GM18951 (cell line): Measurements from ENCODE around the gene UGT1A8.
"Not testable (repeated sequence)": the region's sequence is repeated elsewhere in the genome, so short reads cannot be mapped to it uniquely, and the experiment has no call there.

ENCODE experiments used
- POLR2A ChIP-seq: IDR thresholded peaks from 4 replicates; pipeline ENCODE4 v1.6.1; 2011; ENCODE audit warnings: mild to moderate bottlenecking; ENCODE audit not compliant: insufficient read length, insufficient read depth; ENCODE audit errors: extremely low read depth
- in situ Hi-C: fragments of 300-500 bp; cut with MboI; formaldehyde crosslinking; loops from one replicate; pipeline ENCODE4 v1.12.0; 2022; ENCODE audit warnings: low sequenced_read_pairs, mixed read lengths, inconsistent platforms; ENCODE audit not compliant: unreplicated experiment

Gene UGT1A8

DNA sequence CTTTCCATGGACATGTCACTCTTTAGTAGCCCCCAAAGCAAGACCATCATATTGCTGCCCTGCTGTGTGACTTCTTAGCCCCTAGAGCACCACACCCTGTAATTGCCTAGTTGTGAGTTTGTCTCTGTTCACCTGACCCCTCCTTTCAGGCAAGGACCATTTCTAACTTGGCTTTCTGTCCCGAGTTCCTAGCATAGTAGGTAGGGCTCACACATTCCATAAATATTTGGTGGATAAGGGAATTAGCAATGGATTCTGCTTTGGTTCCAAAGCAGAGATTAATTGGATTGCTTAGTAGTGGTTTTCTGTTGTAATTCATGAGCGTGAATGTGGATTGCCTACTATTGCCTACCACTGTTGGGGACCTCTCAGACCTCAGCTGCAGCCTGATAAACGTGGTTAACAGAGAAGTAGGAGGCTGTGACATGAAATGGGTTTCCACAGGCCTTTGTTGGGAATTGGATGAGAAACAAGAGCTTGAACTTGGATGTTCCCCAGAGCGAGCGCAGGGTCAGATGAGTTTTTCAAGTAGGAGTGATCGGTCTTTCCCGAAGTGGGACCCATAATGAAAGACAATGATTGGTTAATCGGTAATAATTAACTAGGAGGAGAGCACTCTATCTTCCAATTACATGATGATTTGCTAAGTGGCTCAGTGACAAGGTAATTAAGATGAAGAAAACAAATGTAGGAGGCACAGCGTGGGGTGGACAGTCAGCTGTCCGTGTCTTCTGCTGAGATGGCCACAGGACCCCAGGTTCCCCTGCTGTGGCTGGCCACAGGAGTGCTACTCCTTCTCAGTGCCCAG, 129.2 kb downstream of the UGT1A8 start:
- no peak for TF ChIP-seq POLR2A
- in situ Hi-C loops = no loop called here

DNA sequence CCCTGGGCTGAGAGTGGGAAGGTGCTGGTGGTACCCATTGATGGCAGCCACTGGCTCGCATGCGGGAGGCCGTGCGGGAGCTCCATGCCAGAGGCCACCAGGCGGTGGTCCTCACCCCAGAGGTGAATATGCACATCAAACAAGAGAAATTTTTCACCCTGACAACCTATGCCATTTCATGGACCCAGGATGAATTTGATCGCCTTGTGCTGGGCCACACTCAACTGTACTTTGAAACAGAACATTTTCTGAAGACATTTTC, 129.8 kb downstream of the UGT1A8 start:
- in situ Hi-C loops = no loop called here
- no peak for TF ChIP-seq POLR2A

DNA sequence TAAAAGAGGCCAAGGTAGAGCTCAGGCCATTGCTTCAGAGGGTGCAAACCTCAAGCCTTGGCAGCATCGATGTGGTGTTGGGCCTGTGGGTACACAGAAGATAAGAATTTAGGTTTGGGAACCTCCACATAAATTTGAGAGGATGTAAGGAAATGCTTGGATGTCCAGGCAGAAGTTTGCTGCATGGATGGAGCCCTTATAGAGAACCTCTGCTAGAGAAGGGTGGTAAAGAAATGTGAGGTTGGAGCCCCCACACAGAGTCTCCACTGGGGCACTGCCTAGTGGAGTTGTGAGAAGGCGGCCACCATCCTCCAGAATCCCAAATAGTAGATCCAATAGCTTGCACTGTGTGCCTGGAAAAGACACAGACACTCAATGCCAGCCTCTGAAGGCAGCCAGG, 133.3 kb downstream of the UGT1A8 start:
- in situ Hi-C loops = not testable (repeated sequence)

DNA sequence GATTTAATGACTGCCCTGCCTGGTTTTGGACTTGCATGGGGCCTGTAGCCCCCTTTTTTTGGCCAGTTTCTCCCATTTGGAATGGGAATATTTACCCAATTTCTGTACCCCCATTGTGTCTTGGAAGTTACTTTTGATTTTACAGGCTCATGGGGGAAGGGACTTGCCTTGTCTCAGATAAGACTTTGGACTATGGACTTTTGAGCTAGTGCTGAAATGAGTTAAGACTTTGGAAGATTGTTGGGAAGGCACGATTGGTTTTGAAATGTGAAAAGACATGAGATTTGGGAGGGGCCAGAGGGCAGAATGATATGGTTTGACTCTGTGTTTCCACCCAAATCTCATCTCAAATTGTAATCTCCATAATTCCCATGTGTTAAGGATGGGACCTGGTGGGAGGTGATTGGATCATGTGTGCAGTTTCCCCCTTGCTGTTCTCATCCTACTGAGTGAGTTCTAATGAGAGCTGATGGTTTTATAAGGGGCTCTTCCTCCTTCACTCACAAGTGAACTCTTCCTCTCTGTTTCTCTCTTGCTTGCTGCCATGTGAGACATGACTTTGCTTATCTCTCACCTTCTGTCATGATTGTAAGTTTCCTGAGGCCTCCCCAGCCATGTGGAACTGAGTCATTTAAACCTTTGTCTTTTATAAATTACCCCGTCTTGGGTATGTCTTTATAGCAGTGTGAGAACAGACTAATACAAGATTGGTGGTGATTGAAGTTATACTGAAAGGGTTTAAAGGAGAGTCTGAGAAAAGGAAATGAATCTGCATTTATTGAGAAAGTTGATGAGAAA, 134.0 kb downstream of the UGT1A8 start:
- in situ Hi-C loops = not testable (repeated sequence)

DNA sequence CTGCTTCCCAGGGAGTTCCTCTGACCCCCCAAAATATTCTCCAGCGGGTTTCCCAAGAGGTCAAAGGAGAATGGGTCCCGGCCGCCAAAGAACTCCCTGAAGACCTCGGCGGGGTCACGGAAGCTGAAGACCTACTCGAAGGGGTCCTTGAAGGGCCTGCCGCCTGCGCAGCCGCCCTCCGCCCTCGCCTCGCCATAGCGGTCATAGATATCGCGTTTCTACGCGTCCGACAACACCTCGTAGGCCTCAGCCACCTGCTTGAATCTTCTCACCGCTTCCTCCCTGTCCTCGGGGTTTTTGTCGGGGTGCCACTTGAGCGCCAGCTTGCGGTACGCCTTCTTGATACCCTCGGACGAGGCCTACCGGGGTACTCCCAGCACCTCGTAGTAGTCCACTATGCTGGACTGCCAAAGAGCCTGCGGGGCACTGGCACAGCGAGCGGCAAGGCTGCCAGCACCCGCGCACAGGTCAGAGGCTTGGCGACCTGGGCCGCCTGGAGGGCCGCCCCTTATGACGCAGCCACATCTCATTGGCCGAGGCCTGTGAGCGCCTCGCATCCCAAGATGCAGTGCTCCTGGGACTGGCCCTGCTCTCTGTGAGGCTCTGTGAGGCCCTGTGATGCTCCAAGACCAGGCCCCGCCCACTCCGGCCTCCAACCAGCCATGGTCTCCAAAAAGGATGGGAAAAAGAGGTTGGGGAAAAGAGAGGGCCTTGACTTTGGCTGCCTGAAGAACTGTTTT, 137.6 kb downstream of the UGT1A8 start:
- no peak for TF ChIP-seq POLR2A
- in situ Hi-C loops = no loop called here

DNA sequence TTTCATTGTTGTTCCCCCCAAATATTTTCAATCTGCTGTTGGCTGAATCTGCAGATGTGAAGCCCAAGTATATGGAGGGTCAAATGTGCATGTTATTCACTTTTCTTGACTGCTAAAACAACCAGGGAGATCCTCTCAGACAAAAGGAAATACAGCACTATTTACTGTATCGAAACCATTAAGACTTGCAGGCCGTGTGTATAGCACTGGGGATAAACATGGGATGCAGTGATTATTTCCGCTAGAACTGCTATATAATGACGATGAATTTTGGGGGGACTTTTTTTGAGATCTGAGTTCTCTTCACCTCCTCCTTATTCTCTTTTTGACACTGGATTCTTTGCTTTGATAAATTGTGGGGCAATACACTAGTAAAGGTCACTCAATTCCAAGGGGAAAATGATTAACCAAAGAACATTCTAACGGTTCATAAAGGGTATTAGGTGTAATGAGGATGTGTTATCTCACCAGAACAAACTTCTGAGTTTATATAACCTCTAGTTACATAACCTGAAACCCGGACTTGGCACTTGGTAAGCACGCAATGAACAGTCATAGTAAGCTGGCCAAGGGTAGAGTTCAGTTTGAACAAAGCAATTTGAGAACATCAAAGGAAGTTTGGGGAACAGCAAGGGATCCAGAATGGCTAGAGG, 139.1 kb downstream of the UGT1A8 start:
- in situ Hi-C loops = no loop called here
- no peak for TF ChIP-seq POLR2A

DNA sequence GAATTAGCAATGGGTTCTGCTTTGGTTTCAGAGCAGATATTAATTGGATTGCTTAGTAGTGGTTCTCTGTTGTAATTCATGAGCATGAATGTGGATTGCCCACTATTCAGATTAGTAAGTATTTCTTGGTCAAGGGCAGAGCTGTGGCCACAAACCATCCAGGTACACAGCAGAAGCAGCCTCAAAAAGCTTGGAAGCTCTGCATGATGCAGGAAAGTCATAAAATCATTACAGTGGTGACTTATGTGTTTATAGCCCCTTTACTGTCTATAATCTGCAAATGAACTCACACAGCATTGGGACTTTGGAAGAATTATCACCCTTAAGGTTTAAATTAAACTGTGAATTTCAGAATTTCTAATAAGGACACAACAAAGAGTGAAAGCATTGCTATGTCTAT, 140.7 kb downstream of the UGT1A8 start:
- in situ Hi-C loops = no loop called here
- TF ChIP-seq POLR2A = no peak

DNA sequence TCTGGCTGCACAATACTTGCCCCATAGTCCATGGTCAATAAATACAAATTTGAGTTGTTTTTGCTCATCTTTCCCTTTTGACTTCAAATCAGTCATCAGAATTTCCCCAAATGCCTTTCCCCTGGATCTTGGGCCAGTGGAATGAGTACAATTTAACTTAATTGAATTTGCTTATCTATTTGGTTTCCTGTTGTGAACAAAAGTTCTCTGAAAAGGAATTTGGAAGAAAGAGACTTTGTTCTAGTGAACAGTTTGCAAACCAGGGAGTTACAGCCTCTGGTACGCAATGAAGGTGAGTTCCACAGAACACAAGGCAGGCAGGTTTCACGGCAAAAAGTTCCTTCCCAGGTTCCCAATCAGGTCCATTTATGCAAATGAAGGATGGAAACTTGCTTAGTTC, 141.4 kb downstream of the UGT1A8 start:
- in situ Hi-C loops = no loop called here
- TF ChIP-seq POLR2A = no peak

DNA sequence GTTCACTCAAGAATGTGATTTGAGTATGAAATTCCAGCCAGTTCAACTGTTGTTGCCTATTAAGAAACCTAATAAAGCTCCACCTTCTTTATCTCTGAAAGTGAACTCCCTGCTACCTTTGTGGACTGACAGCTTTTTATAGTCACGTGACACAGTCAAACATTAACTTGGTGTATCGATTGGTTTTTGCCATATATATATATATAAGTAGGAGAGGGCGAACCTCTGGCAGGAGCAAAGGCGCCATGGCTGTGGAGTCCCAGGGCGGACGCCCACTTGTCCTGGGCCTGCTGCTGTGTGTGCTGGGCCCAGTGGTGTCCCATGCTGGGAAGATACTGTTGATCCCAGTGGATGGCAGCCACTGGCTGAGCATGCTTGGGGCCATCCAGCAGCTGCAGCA, 142.6 kb downstream of the UGT1A8 start, which contains the start of gene UGT1A1:
Gene UGT1A1, plus strand, starts transcription at position 228 of the 400 bp plus-strand sequence. Its CDS starts 18 bp downstream, at position 246.
- in situ Hi-C loops = no loop called here
- no peak for TF ChIP-seq POLR2A

DNA sequence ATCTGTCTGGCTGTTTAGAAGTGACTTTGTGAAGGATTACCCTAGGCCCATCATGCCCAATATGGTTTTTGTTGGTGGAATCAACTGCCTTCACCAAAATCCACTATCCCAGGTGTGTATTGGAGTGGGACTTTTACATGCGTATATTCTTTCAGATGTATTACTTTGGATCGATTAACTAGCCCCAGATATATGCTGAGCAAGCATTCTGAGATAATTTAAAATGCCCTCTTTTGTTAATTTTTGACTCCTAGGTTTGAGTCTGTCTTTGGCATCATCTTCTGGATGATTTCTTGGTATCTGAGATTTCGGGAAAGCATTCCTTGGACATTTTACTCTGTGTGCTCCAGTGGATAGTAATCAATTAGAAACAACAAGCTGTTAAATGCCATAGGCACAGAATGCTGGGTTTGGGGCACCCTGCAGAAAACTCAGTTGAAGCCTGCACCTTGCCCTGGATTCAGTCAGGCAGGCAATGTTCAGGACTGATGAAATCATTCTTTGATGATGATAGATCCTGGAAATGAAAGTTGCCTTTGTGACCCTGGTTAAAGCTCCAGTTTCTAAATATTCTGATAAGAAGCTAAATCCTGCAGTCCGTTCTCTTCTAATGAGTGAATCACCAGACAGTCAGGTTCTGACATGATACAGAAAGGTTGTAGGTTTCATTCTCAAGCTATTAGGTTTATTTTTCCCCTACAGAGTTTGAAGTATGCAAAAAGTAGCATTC, 143.8 kb downstream of the UGT1A8 start:
- in situ Hi-C loops = no loop called here
- TF ChIP-seq POLR2A = no peak

DNA sequence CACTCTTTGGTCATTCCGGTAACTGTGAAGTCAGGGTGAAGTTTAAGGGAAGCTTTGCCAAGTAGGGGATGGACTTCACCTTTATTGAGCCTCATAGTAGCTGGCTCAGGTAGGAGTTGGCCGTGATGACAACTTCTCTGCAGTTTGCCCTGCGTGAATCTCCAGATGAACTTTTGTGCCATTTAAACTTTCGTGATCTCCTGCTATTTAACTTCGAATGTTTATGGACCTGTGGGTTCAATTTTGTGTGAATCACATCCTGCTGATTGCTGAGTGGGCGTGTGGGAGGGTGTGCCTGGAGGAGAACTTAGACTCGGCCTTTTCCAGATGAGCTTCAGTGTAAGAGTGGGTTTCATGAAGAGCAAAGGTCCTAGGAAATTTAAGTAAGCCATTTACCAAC, 146.8 kb downstream of the UGT1A8 start:
- TF ChIP-seq POLR2A = no peak
- in situ Hi-C loops = no loop called here

DNA sequence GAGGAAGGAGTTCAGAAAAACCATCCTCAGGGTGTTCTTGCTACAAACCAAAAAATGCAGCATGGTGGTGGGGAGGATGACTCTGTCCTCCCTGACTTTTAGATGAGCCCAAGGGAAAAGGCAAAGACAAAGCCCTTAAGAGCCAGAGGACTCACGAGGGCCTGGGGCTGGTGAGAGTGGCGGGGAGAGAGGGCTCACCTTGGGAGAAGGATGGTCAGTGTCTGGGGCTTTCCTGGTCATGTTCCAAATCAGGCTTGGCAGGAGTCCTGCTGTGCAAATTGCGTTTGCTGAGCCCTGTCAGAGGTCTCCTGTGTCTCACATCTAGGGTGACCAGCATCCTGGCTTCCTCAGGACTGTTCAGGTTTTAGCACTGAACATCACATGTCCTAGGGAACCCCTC, 147.3 kb downstream of the UGT1A8 start:
- in situ Hi-C loops = no loop called here
- TF ChIP-seq POLR2A = no peak

DNA sequence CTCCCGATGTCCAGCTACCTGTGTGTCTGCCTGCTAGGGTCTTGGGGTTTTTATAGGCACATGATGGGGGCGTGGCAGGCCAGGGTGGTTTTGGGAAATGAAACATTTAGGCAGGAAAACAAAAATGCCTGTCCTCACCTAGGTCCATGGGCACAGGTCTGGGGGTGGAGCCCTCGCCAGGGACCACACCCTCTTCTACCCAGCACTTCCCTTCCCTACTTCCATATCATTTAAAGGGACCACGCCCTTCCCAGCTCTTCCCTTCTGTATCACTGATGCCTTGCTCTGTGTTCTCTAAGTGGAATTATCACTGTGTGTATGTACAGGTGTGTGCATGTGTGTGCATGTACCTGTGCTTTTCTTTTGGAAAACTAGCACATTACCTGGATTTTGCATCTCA, 149.0 kb downstream of the UGT1A8 start:
- TF ChIP-seq POLR2A = no peak
- in situ Hi-C loops = no loop called here
